Stomach smooth muscle (tissue), 2 donors: ENCODE results near the gene PACC1.
A peak's percentile ranks its signal among the peaks of the same experiment; 100 is the strongest.

Experiments
- H3K27ac ChIP-seq: one replicate; pipeline ENCODE4 v1.7.0; 2013; ENCODE audit warnings: mild to moderate bottlenecking, low read length, inconsistent platforms
- H3K27me3 ChIP-seq, 2 donors: one replicate each; pipeline ENCODE4 v1.7.0; 2013; ENCODE audit warnings: low read length in 2 of 2; ENCODE audit not compliant: insufficient read depth in 2 of 2, control insufficient read depth in 1 of 2
- H3K36me3 ChIP-seq, 2 donors: one replicate each; pipeline ENCODE4 v1.7.0; 2013; ENCODE audit warnings: low read length in 2 of 2; ENCODE audit not compliant: control insufficient read depth in 2 of 2, insufficient read depth in 2 of 2
- H3K4me1 ChIP-seq: one replicate; pipeline ENCODE4 v1.7.0; 2013; ENCODE audit warnings: low read length; ENCODE audit not compliant: control insufficient read depth, insufficient read depth
- H3K4me3 ChIP-seq, 2 donors: one replicate each; pipeline ENCODE4 v1.7.0; 2013; ENCODE audit warnings: low read length in 2 of 2
- H3K9ac ChIP-seq, 2 donors: one replicate each; pipeline ENCODE4 v1.7.0; 2013; ENCODE audit warnings: low read length in 2 of 2, mild to moderate bottlenecking in 1 of 2
- H3K9me3 ChIP-seq, 2 donors: one replicate each; pipeline ENCODE4 v1.7.0; 2013; ENCODE audit warnings: low read length in 2 of 2; ENCODE audit not compliant: control insufficient read depth in 2 of 2
- donor health status: healthy.
- donor health status: Pancreatic carcinoma.

The PACC1 gene

GRCh38 chr1:212434992-212435391, 20.3 kb upstream of the PACC1 start:
- Histone ChIP-seq H3K9ac (no peak overlapping the region), H3K36me3 (no peaks in the 10 kb centered on the region), H3K27me3 (no peaks in the 10 kb centered on the region), H3K4me1 (peaks cover 19% of the 10 kb centered on the region), H3K9me3 (no peaks in the 10 kb centered on the region), H3K27ac (no peak overlapping the region), H3K4me3 (peak overlapping the region in 1 of 2 donors; percentile 8)

GRCh38 chr1:212433577-212434462, 19.1 kb upstream of the PACC1 start:
- H3K36me3 ChIP-seq, result no peaks in the 10 kb centered on the region
- H3K4me1 ChIP-seq, result peaks cover 19% of the 10 kb centered on the region
- H3K9ac ChIP-seq, result peak overlapping the region; percentile 72 to 75
- no peaks in the 10 kb centered on the region for H3K27me3 ChIP-seq
- H3K4me3 ChIP-seq, result peak overlapping the region; percentile 61 to 80
- no peaks in the 10 kb centered on the region for H3K9me3 ChIP-seq
- H3K27ac ChIP-seq, result peak overlapping the region; percentile 70

GRCh38 chr1:212432661-212433576, 18.2 kb upstream of the PACC1 start, which contains the start of gene NENF:
TSS of gene NENF (plus strand) at chr1:212432920. CDS start at chr1:212432944, 24 bp downstream.
- no peaks in the 10 kb centered on the region for H3K9me3 ChIP-seq
- H3K36me3 ChIP-seq, result no peaks in the 10 kb centered on the region
- peaks cover 19% of the 10 kb centered on the region for H3K4me1 ChIP-seq
- peak within 1 kb of the TSS; percentile 72 to 75 for H3K9ac ChIP-seq
- H3K27ac ChIP-seq, result peak within 1 kb of the TSS; percentile 70
- no peaks in the 10 kb centered on the region for H3K27me3 ChIP-seq
- peak within 1 kb of the TSS; percentile 61 to 80 for H3K4me3 ChIP-seq

GRCh38 chr1:212432272-212432660, 17.6 kb upstream of the PACC1 start:
- peak overlapping the region; percentile 6 to 16 for H3K9ac ChIP-seq
- H3K4me1 ChIP-seq, result peaks cover 16% of the 10 kb centered on the region
- peak overlapping the region; percentile 5 to 80 for H3K4me3 ChIP-seq
- H3K27me3 ChIP-seq, result no peaks in the 10 kb centered on the region
- H3K27ac ChIP-seq, result peak overlapping the region; percentile 2
- H3K36me3 ChIP-seq, result no peaks in the 10 kb centered on the region
- H3K9me3 ChIP-seq, result no peaks in the 10 kb centered on the region

GRCh38 chr1:212431644-212432043, 17.0 kb upstream of the PACC1 start:
- Histone ChIP-seq H3K9ac (no peak overlapping the region), H3K27ac (no peak overlapping the region), H3K27me3 (no peaks in the 10 kb centered on the region)

GRCh38 chr1:212430955-212431394, 16.3 kb upstream of the PACC1 start:
- Histone ChIP-seq H3K4me1 (peaks cover 16% of the 10 kb centered on the region), H3K27me3 (no peaks in the 10 kb centered on the region), H3K4me3 (no peak overlapping the region), H3K9me3 (no peaks in the 10 kb centered on the region), H3K36me3 (no peaks in the 10 kb centered on the region), H3K9ac (no peak overlapping the region), H3K27ac (no peak overlapping the region)

More at GRCh38 chr1:212431644-212432043, 17.0 kb upstream of the PACC1 start:
- Histone ChIP-seq H3K36me3 (no peaks in the 10 kb centered on the region), H3K4me3 (no peak overlapping the region), H3K9me3 (no peaks in the 10 kb centered on the region), H3K4me1 (peaks cover 16% of the 10 kb centered on the region)

- peaks cover 13% of the 10 kb centered on the region for H3K4me1 ChIP-seq
- no peak overlapping the region for H3K27ac ChIP-seq
- no peaks in the 10 kb centered on the region for H3K36me3 ChIP-seq
- H3K9ac ChIP-seq, result no peak overlapping the region
- no peaks in the 10 kb centered on the region for H3K9me3 ChIP-seq
- no peak overlapping the region for H3K4me3 ChIP-seq
- H3K27me3 ChIP-seq, result no peaks in the 10 kb centered on the region
Observed at GRCh38 chr1:212430416-212430815, 15.7 kb upstream of the PACC1 start.

- no peak overlapping the region for H3K27ac ChIP-seq
- no peak overlapping the region for H3K4me3 ChIP-seq
- peaks cover 4% of the 10 kb centered on the region for H3K4me1 ChIP-seq
- no peaks in the 10 kb centered on the region for H3K36me3 ChIP-seq
- no peaks in the 10 kb centered on the region for H3K27me3 ChIP-seq
- H3K9ac ChIP-seq, result no peak overlapping the region
- H3K9me3 ChIP-seq, result no peaks in the 10 kb centered on the region
Observed at GRCh38 chr1:212428496-212428895, 13.8 kb upstream of the PACC1 start.

GRCh38 chr1:212423879-212424278, 9.2 kb upstream of the PACC1 start:
- Histone ChIP-seq H3K4me3 (no peak overlapping the region), H3K36me3 (no peaks in the 10 kb centered on the region), H3K9ac (no peak overlapping the region), H3K27ac (no peak overlapping the region), H3K27me3 (no peaks in the 10 kb centered on the region), H3K9me3 (no peaks in the 10 kb centered on the region), H3K4me1 (no peaks in the 10 kb centered on the region)

GRCh38 chr1:212421165-212421564, 6.5 kb upstream of the PACC1 start:
- Histone ChIP-seq H3K9me3 (no peaks in the 10 kb centered on the region), H3K27me3 (no peaks in the 10 kb centered on the region), H3K4me1 (no peaks in the 10 kb centered on the region), H3K4me3 (no peak overlapping the region), H3K27ac (no peak overlapping the region), H3K9ac (no peak overlapping the region), H3K36me3 (no peaks in the 10 kb centered on the region)
